Mucosa of rectum (tissue), 2 donors: ENCODE measurements around the gene EPS8L1.
A peak's percentile ranks its signal among the peaks of the same experiment; 100 is the strongest.
"Not testable (repeated sequence)": the region's sequence is repeated elsewhere in the genome, so short reads cannot be mapped to it uniquely, and the experiment has no call there.

Source experiments
- H3K27ac ChIP-seq, 2 donors: one replicate each; pipeline ENCODE4 v1.7.0; 2013; ENCODE audit warnings: inconsistent platforms in 2 of 2, low read depth in 2 of 2, low read length in 2 of 2
- H3K27me3 ChIP-seq, 2 donors: one replicate each; pipeline ENCODE4 v1.7.0; 2013; ENCODE audit warnings: low read length in 2 of 2; ENCODE audit not compliant: control insufficient read depth in 2 of 2, insufficient read depth in 2 of 2
- H3K36me3 ChIP-seq, 2 donors: one replicate each; pipeline ENCODE4 v1.7.0; 2013; ENCODE audit warnings: low read length in 2 of 2; ENCODE audit not compliant: control insufficient read depth in 2 of 2, insufficient read depth in 2 of 2
- H3K4me1 ChIP-seq, 2 donors: one replicate each; pipeline ENCODE4 v1.7.0; 2013; ENCODE audit warnings: low read length in 2 of 2, mild to moderate bottlenecking in 1 of 2; ENCODE audit not compliant: control insufficient read depth in 2 of 2, insufficient read depth in 2 of 2
- H3K4me3 ChIP-seq, 2 donors: one replicate each; pipeline ENCODE4 v1.7.0; 2013; ENCODE audit warnings: low read length in 2 of 2
- H3K9ac ChIP-seq, 2 donors: one replicate each; pipeline ENCODE4 v1.7.0; 2013; ENCODE audit warnings: low read length in 2 of 2, low read depth in 1 of 2, mild to moderate bottlenecking in 1 of 2
- H3K9me3 ChIP-seq, 2 donors: one replicate each; pipeline ENCODE4 v1.7.0; 2013; ENCODE audit warnings: low read length in 2 of 2; ENCODE audit not compliant: control insufficient read depth in 2 of 2
- donor health status: healthy.
- donor health status: Normal muscosa, but diverticular disease.

EPS8L1 gene

GRCh38 chr19:55075371-55075998 is at the start of gene EPS8L1:
Gene EPS8L1 (plus strand): TSS chr19:55075869. CDS start chr19:55076445, 576 bp downstream.
- H3K9ac ChIP-seq: peak within 1 kb of the TSS in 1 of 2 donors; percentile 77
- peaks cover 0 to 2% of the 10 kb centered on the region in 2 donors for H3K27me3 ChIP-seq
- H3K27ac ChIP-seq: peak within 1 kb of the TSS; percentile 52 to 78
- peak within 1 kb of the TSS; percentile 26 to 58 for H3K4me3 ChIP-seq
- H3K36me3 ChIP-seq: no peaks in the 10 kb centered on the region
- H3K9me3 ChIP-seq: no peaks in the 10 kb centered on the region
- H3K4me1 ChIP-seq: peaks cover 16 to 31% of the 10 kb centered on the region in 2 donors

- not testable (repeated sequence) for H3K4me3 ChIP-seq, H3K4me1 ChIP-seq, H3K27me3 ChIP-seq, H3K27ac ChIP-seq, H3K36me3 ChIP-seq, H3K9ac ChIP-seq, H3K9me3 ChIP-seq
Measured at GRCh38 chr19:55027140-55027471, 48.6 kb upstream of the EPS8L1 start.

GRCh38 chr19:55027472-55028337 is 48.0 kb upstream of the EPS8L1 start:
- H3K36me3 ChIP-seq: no peaks in the 10 kb centered on the region
- H3K27me3 ChIP-seq: no peaks in the 10 kb centered on the region
- no peaks in the 10 kb centered on the region for H3K9me3 ChIP-seq
- H3K4me3 ChIP-seq: no peak overlapping the region
- H3K9ac ChIP-seq: no peak overlapping the region
- H3K4me1 ChIP-seq: no peaks in the 10 kb centered on the region
- H3K27ac ChIP-seq: no peak overlapping the region

GRCh38 chr19:55028757-55029156 is 46.9 kb upstream of the EPS8L1 start:
- Histone ChIP-seq H3K4me3 (no peak overlapping the region), H3K4me1 (no peaks in the 10 kb centered on the region), H3K27me3 (no peaks in the 10 kb centered on the region), H3K36me3 (no peaks in the 10 kb centered on the region), H3K9me3 (no peaks in the 10 kb centered on the region), H3K9ac (no peak overlapping the region), H3K27ac (no peak overlapping the region)

- H3K9ac ChIP-seq: no peak overlapping the region
- no peaks in the 10 kb centered on the region for H3K27me3 ChIP-seq
- no peak overlapping the region for H3K4me3 ChIP-seq
- H3K9me3 ChIP-seq: no peaks in the 10 kb centered on the region
- H3K27ac ChIP-seq: no peak overlapping the region
- H3K4me1 ChIP-seq: no peaks in the 10 kb centered on the region
- no peaks in the 10 kb centered on the region for H3K36me3 ChIP-seq
Measured at GRCh38 chr19:55031178-55031577, 44.5 kb upstream of the EPS8L1 start.

- no peak overlapping the region for H3K9ac ChIP-seq
- no peak overlapping the region for H3K27ac ChIP-seq
- H3K27me3 ChIP-seq: no peaks in the 10 kb centered on the region
- H3K36me3 ChIP-seq: no peaks in the 10 kb centered on the region
- H3K4me1 ChIP-seq: no peaks in the 10 kb centered on the region
- H3K9me3 ChIP-seq: no peaks in the 10 kb centered on the region
- no peak overlapping the region for H3K4me3 ChIP-seq
Measured at GRCh38 chr19:55032170-55032800, 43.4 kb upstream of the EPS8L1 start.

- H3K4me3 ChIP-seq, H3K27ac ChIP-seq, H3K9me3 ChIP-seq, H3K36me3 ChIP-seq, H3K27me3 ChIP-seq, H3K4me1 ChIP-seq, H3K9ac ChIP-seq: not testable (repeated sequence)
Measured at GRCh38 chr19:55032976-55033643, 42.6 kb upstream of the EPS8L1 start.

GRCh38 chr19:55034751-55035150 is 40.9 kb upstream of the EPS8L1 start:
- no peak overlapping the region for H3K27ac ChIP-seq
- no peaks in the 10 kb centered on the region for H3K36me3 ChIP-seq
- no peaks in the 10 kb centered on the region for H3K4me1 ChIP-seq
- H3K27me3 ChIP-seq: no peaks in the 10 kb centered on the region
- H3K4me3 ChIP-seq: no peak overlapping the region
- H3K9ac ChIP-seq: no peak overlapping the region
- no peaks in the 10 kb centered on the region for H3K9me3 ChIP-seq

GRCh38 chr19:55036058-55036457 is 39.6 kb upstream of the EPS8L1 start:
- Histone ChIP-seq H3K36me3 (no peaks in the 10 kb centered on the region), H3K9me3 (no peaks in the 10 kb centered on the region), H3K4me3 (no peak overlapping the region), H3K9ac (no peak overlapping the region), H3K27ac (no peak overlapping the region), H3K4me1 (no peaks in the 10 kb centered on the region), H3K27me3 (no peaks in the 10 kb centered on the region)

GRCh38 chr19:55037603-55038002 is 38.1 kb upstream of the EPS8L1 start:
- not testable (repeated sequence) for H3K4me1 ChIP-seq, H3K36me3 ChIP-seq, H3K4me3 ChIP-seq, H3K27me3 ChIP-seq, H3K27ac ChIP-seq, H3K9me3 ChIP-seq, H3K9ac ChIP-seq
